Measurements from ENCODE around the gene SS18L1. TPM values are rescaled to one million over a fixed set of nuclear protein-coding genes. Genes with fewer than 3 reads are reported as not detected.

Gene SS18L1
- total RNA-seq, 1 experiment from 2014 or later = 68.9 TPM

GRCh38 chr20:62175711-62176110 is 32.1 kb downstream of the SS18L1 start:
- no peak for DNase-seq
- H3K36me3 ChIP-seq = peaks cover 56% of the 10 kb centered on the region
- H3K4me1 ChIP-seq = no peaks in the 10 kb centered on the region
- H3K27ac ChIP-seq = no peak overlapping the region
- no peak overlapping the region for H3K4me3 ChIP-seq
- H3K27me3 ChIP-seq = no peaks in the 10 kb centered on the region
- no peaks in the 10 kb centered on the region for H3K9me3 ChIP-seq (replicated peaks)

DNA sequence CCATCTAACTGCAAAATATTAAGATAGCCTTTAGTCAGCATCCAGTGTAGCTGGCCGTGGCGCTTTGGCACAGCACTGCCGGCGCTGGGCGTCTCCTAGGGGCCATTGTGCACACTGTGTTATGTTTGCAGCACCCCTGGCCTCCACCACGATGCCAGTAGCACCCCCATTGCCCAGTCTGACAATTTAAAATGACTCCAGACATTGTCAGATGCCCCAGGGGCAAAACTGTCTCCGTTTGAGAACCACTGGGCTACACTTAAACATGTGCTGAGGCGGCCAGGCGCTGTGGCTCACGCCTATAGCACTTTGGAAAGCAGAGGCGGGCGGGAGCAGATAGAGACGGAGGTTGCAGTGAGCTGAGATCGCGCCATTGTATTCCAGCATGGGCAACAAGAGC is 33.3 kb downstream of the SS18L1 start:
- H3K36me3 ChIP-seq = peaks cover 61% of the 10 kb centered on the region
- H3K4me1 ChIP-seq = peaks cover 6% of the 10 kb centered on the region; the same call in 1 of the 2 replicates
- H3K27ac ChIP-seq = no peak overlapping the region
- no peaks in the 10 kb centered on the region for H3K9me3 ChIP-seq (replicated peaks)
- H3K27me3 ChIP-seq = no peaks in the 10 kb centered on the region
- no peak overlapping the region for H3K4me3 ChIP-seq
- DNase-seq = no peak

DNA sequence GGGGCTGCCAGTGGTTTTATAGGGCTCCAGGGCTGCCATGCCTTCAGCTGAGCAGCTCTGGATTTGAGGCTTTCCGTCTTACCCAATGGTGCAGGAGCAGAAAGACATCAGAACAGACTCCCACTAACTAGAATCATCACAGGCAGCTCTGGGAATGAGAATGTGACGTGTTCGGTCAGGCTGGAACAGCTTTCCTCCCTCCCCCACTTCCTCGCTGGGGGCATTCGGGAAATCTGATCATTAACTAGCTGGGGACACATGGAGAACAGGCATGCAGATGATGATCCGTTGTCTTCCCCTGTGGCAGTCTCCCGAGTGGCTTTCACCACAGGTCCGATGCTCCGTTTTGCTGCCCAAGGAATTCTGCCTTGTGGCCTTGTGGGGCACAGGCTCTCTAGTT is 33.7 kb downstream of the SS18L1 start:
- Histone ChIP-seq H3K4me1 (peaks cover 9% of the 10 kb centered on the region; the same call in 1 of the 2 replicates), H3K27ac (no peak overlapping the region), H3K9me3 (replicated peaks) (no peaks in the 10 kb centered on the region), H3K27me3 (no peaks in the 10 kb centered on the region), H3K36me3 (peaks cover 61% of the 10 kb centered on the region), H3K4me3 (no peak overlapping the region)
- no peak for DNase-seq

GRCh38 chr20:62178316-62179161 is 35.0 kb downstream of the SS18L1 start:
- Histone ChIP-seq H3K4me3 (no peak overlapping the region), H3K4me1 (peaks cover 11% of the 10 kb centered on the region; the same call in 1 of the 2 replicates), H3K27ac (no peak overlapping the region), H3K9me3 (replicated peaks) (no peaks in the 10 kb centered on the region), H3K27me3 (no peaks in the 10 kb centered on the region), H3K36me3 (peaks cover 53% of the 10 kb centered on the region)
- no peak for DNase-seq

GRCh38 chr20:62179162-62179504 is 35.6 kb downstream of the SS18L1 start:
- Histone ChIP-seq H3K4me3 (no peak overlapping the region), H3K36me3 (peaks cover 49% of the 10 kb centered on the region), H3K27ac (no peak overlapping the region), H3K9me3 (replicated peaks) (no peaks in the 10 kb centered on the region), H3K4me1 (peaks cover 15% of the 10 kb centered on the region; the same call in 1 of the 2 replicates), H3K27me3 (no peaks in the 10 kb centered on the region)
- DNase-seq = no peak

- Histone ChIP-seq H3K36me3 (peaks cover 30% of the 10 kb centered on the region), H3K27ac (no peak overlapping the region), H3K27me3 (no peaks in the 10 kb centered on the region), H3K9me3 (replicated peaks) (no peaks in the 10 kb centered on the region), H3K4me3 (peak overlapping the region; percentile 96), H3K4me1 (peaks cover 15% of the 10 kb centered on the region; the same call in 1 of the 2 replicates)
- DNase-seq = no peak
Measured at GRCh38 chr20:62181808-62182207, 38.2 kb downstream of the SS18L1 start.

DNA sequence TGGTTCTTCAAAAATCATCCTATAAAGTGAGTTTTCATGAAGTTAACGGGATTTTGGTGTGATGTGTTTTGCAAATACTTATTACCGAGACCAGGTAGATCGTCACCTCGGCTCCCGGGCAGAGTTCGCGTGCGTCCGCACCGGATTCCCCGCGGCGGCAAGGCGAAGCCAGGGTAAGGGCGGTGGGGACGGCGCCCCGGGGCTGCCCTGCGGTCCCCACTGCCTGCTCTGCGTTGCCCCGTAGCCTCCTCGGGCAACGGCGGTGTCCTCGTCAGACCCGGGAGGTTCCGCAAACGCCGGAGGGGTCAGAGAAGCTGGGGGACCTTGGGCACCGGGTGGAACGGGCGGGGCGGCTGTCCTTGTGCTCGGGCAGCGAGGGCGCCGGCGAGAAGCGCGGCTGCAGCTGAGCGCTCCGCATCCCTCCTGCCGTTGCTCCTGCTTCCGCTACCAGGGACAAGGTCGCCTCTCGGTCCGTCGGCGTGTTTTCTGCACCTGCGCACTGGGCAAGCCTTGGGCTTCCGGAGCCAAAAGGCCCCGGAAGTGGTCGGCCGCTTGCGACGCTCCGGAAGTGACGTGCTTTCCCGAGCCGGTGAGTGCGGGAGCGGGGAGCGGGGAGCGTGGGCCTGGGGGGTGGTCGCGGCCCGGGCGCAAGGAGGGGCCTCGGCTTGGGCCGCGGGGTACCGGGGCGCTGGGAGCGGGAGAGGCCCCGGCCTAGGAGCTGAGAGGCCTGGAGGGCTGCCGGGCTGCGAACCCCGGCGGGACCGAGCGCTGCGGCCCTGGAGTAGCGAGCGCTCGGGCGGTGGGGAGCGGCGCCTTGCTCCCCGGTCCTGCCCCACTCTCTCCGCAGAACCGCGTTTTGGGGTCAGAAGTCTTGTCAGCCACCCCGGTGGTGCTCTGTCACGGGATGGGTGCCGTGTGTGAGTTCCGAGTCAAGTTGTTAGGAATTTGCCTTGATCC is 39.2 kb downstream of the SS18L1 start, which contains the start of gene MTG2:
TSS of gene MTG2 (plus strand) at position 560 of the 957 bp plus-strand sequence. CDS start 10,393 bp downstream, outside the sequence.
- H3K36me3 ChIP-seq = peaks cover 30% of the 10 kb centered on the region
- peak; percentile 100 for DNase-seq
- H3K27ac ChIP-seq = peak within 1 kb of the TSS; percentile 81
- H3K9me3 ChIP-seq (replicated peaks) = no peaks in the 10 kb centered on the region
- H3K27me3 ChIP-seq = no peaks in the 10 kb centered on the region
- H3K4me1 ChIP-seq = peaks cover 15% of the 10 kb centered on the region; the same call in 1 of the 2 replicates
- H3K4me3 ChIP-seq = peak within 1 kb of the TSS; percentile 96

DNA sequence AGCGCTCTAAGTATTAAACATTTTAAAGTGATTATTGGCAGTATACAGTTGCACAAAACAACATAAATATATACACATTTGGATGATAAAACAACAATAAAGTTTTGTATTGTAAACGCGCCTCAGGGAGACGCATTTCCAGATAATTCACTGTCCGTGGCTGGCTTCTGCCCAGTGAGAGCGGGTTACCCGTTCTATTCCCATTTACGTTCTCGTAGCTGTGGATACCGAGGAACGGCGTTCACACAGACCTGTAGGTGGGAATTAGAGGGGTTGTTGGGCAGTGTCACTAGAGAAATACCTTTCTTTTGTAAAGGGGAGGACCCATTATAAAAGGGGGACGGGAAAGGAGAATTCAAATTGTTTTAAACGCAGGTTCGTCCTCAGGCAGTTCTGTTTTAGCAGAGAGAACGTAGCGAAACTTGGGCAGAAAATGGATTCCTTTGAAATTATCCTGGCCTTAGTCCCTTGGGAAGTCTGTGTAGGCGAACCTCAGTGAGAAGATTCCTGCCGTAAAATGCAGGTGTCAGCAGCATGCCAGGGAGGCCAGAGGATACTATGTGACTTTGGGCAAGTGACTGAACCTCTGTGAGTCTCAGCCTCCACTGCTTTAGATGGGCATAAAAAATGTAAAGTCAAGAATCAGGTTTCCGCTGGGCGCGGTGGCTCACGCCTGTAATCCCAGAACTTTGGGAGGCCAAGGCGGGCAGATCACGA is 40.0 kb downstream of the SS18L1 start:
- no peak for DNase-seq
- H3K36me3 ChIP-seq = peaks cover 30% of the 10 kb centered on the region
- H3K4me3 ChIP-seq = peak overlapping the region; percentile 96
- peaks cover 15% of the 10 kb centered on the region; the same call in 1 of the 2 replicates for H3K4me1 ChIP-seq
- peak overlapping the region; percentile 81 for H3K27ac ChIP-seq
- no peaks in the 10 kb centered on the region for H3K9me3 ChIP-seq (replicated peaks)
- H3K27me3 ChIP-seq = no peaks in the 10 kb centered on the region

GRCh38 chr20:62186096-62186426 is 42.5 kb downstream of the SS18L1 start:
- Histone ChIP-seq H3K27me3 (no peaks in the 10 kb centered on the region), H3K36me3 (peaks cover 31% of the 10 kb centered on the region), H3K27ac (no peak overlapping the region), H3K9me3 (replicated peaks) (no peaks in the 10 kb centered on the region), H3K4me1 (peaks cover 19% of the 10 kb centered on the region), H3K4me3 (no peak overlapping the region)
- DNase-seq = no peak

- Histone ChIP-seq H3K4me1 (peaks cover 9% of the 10 kb centered on the region), H3K27me3 (no peaks in the 10 kb centered on the region), H3K4me3 (no peak overlapping the region), H3K9me3 (replicated peaks) (no peaks in the 10 kb centered on the region), H3K27ac (no peak overlapping the region), H3K36me3 (peaks cover 22% of the 10 kb centered on the region)
- DNase-seq = no peak
Measured at GRCh38 chr20:62186887-62187866, 43.6 kb downstream of the SS18L1 start.

GRCh38 chr20:62190639-62191411 is 47.3 kb downstream of the SS18L1 start:
- H3K9me3 ChIP-seq (replicated peaks) = no peaks in the 10 kb centered on the region
- H3K27ac ChIP-seq = no peak overlapping the region
- H3K4me3 ChIP-seq = no peak overlapping the region
- H3K4me1 ChIP-seq = peaks cover 3% of the 10 kb centered on the region; the same call in 1 of the 2 replicates
- H3K36me3 ChIP-seq = peaks cover 22% of the 10 kb centered on the region
- H3K27me3 ChIP-seq = no peaks in the 10 kb centered on the region
- no peak for DNase-seq

DNA sequence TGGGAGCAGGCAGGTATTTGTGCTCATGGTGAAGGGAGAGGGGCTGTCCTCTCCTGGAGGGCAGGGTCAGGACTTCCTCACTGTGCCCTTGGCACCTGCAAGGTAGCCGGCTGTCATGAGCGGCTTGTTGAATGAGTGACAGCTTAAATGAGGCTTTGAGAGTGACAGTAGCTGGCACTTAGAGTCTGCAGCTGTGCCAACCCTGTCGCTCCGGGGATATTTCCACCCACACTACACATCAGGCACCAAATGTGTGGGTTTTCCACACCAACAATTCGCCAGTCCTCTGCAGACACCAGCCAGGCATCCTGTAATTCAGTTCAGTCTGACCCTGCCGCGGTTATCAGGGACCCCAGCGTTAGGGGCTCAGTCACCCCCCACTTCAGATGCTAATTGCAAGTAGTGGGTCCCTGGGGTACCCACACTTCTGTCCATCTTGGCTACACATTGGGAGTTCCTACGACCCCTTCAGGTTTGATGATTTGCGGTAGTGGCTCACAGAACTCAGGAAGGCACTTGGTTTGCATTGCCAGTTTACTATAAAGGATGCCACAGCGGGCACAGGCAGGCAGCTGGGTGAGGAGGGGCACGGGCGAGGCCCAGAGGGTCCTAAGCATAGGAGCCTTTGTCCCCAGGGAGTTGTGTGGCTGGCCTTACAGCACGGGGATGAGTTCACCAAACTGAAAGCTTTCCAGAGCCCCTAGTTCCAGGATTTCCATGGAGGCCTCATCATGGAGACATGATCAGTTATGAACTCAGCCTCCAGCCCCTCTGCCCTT is 48.4 kb downstream of the SS18L1 start:
- Histone ChIP-seq H3K27me3 (no peaks in the 10 kb centered on the region), H3K36me3 (peaks cover 33% of the 10 kb centered on the region), H3K4me1 (peaks cover 3% of the 10 kb centered on the region; the same call in 1 of the 2 replicates), H3K27ac (no peak overlapping the region), H3K9me3 (replicated peaks) (no peaks in the 10 kb centered on the region), H3K4me3 (no peak overlapping the region)
- DNase-seq = no peak

Data from SJCRH30 (cell line).